Cardiac muscle cell (in vitro differentiated cells and primary cell): ENCODE results near the gene SDR39U1. TPM values are rescaled to one million over a fixed set of nuclear protein-coding genes. Genes with fewer than 3 reads are reported as not detected.

Experiments used
- DNase-seq, 2 donors: peaks; one replicate each; pipeline versions ENCODE4 v3.0.0 to v3.0.0-alpha.2; 2010 to 2017; ENCODE audit warnings: low read depth in 1 of 2, low spot score in 1 of 2
- H3K27ac ChIP-seq: fragments of 200-600 bp; sonication (generic); 2 replicates; pipeline ENCODE4 v1.5.1; 2016
- H3K27me3 ChIP-seq: fragments of 200-600 bp; sonication (generic); 2 replicates; pipeline ENCODE4 v1.6.0; 2016; ENCODE audit warnings: control low read depth
- H3K36me3 ChIP-seq: fragments of 200-600 bp; sonication (generic); 2 replicates; pipeline ENCODE4 v1.5.1; 2016; ENCODE audit warnings: control low read depth
- H3K4me1 ChIP-seq: fragments of 200-600 bp; sonication (generic); 2 replicates; pipeline ENCODE4 v1.8.1; 2017; ENCODE audit warnings: low read depth, mild to moderate bottlenecking, mixed run types
- H3K4me3 ChIP-seq: fragments of 200-600 bp; sonication (generic); 2 replicates; pipeline ENCODE4 v1.5.1; 2016; ENCODE audit warnings: mild to moderate bottlenecking
- H3K9me3 ChIP-seq: fragments of 200-600 bp; sonication (generic); 2 replicates; pipeline ENCODE4 v1.5.1; 2017; ENCODE audit warnings: low read depth, mild to moderate bottlenecking, control low read depth
- polyA plus RNA-seq: library from polyadenylated mRNA; unstranded; fragments of >200 nt; fragmentation: Nextera tagmentation; extraction: Ambion mirVana; gene quantifications from 2 replicates; pipeline ENCODE4 v1.2.1, GENCODE V29; 2016
- total RNA-seq: library from RNA; depleted of rRNA; stranded (reverse); fragments of >200 nt; gene quantifications from 2 replicates; pipeline ENCODE4 v1.2.3, GENCODE V29; 2016
- TF ChIP-seq, protein P1 (sequence below): IDR thresholded peaks from 2 replicates; pipeline ENCODE4 v1.5.1; 2012; ENCODE audit warnings: low read depth, mild to moderate bottlenecking, low read length

Gene SDR39U1
- total and polyA plus RNA-seq, 2 experiments from 2014 or later = 60.4 to 163 TPM

- H3K4me3 ChIP-seq = no peak overlapping the region
- TF ChIP-seq, protein P1, sequence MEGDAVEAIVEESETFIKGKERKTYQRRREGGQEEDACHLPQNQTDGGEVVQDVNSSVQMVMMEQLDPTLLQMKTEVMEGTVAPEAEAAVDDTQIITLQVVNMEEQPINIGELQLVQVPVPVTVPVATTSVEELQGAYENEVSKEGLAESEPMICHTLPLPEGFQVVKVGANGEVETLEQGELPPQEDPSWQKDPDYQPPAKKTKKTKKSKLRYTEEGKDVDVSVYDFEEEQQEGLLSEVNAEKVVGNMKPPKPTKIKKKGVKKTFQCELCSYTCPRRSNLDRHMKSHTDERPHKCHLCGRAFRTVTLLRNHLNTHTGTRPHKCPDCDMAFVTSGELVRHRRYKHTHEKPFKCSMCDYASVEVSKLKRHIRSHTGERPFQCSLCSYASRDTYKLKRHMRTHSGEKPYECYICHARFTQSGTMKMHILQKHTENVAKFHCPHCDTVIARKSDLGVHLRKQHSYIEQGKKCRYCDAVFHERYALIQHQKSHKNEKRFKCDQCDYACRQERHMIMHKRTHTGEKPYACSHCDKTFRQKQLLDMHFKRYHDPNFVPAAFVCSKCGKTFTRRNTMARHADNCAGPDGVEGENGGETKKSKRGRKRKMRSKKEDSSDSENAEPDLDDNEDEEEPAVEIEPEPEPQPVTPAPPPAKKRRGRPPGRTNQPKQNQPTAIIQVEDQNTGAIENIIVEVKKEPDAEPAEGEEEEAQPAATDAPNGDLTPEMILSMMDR = peak; percentile 81
- peak; percentile 50 to 79 for DNase-seq
- H3K9me3 ChIP-seq = no peaks in the 10 kb centered on the region
- H3K36me3 ChIP-seq = peaks cover 13% of the 10 kb centered on the region
- no peak overlapping the region for H3K27ac ChIP-seq
- no peaks in the 10 kb centered on the region for H3K27me3 ChIP-seq
- H3K4me1 ChIP-seq = peaks cover 11% of the 10 kb centered on the region
Observed at GRCh38 chr14:24411443-24412389, 30.9 kb downstream of the SDR39U1 start.

- H3K36me3 ChIP-seq = peaks cover 13% of the 10 kb centered on the region
- TF ChIP-seq, protein P1 = no peak
- DNase-seq = no peak
Observed at GRCh38 chr14:24409956-24410355, 32.6 kb downstream of the SDR39U1 start.

GRCh38 chr14:24409192-24409591 is 33.4 kb downstream of the SDR39U1 start:
- Histone ChIP-seq H3K4me3 (no peak overlapping the region), H3K27ac (no peak overlapping the region), H3K36me3 (peaks cover 11% of the 10 kb centered on the region), H3K4me1 (no peaks in the 10 kb centered on the region), H3K27me3 (no peaks in the 10 kb centered on the region), H3K9me3 (no peaks in the 10 kb centered on the region)
- TF ChIP-seq, protein P1 = no peak
- DNase-seq = no peak

More at GRCh38 chr14:24409956-24410355, 32.6 kb downstream of the SDR39U1 start:
- Histone ChIP-seq H3K27me3 (no peaks in the 10 kb centered on the region), H3K4me1 (no peaks in the 10 kb centered on the region), H3K27ac (no peak overlapping the region), H3K9me3 (no peaks in the 10 kb centered on the region), H3K4me3 (no peak overlapping the region)

DNA sequence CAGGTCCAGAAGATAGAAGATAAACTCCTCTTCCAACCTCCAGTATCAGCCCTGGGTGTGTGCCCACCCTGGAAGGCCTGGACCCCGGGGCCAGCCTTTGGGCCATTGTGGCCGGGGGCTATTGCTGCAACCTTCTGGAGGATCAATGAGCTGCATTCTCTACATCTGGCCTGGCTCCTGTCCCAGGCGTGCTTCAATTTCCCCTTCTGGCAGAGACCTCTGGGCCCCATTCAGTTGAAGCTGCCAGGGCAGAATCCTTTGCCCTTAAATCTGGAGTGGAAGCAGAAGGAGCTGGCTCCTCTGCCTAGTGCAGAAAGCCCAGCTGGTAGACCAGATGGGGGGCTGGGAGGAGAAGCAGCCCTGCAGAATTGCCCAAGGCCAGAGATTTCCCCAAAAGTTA is 33.8 kb downstream of the SDR39U1 start:
- Histone ChIP-seq H3K4me1 (no peaks in the 10 kb centered on the region), H3K27ac (no peak overlapping the region), H3K4me3 (no peak overlapping the region), H3K36me3 (peaks cover 7% of the 10 kb centered on the region), H3K9me3 (no peaks in the 10 kb centered on the region), H3K27me3 (no peaks in the 10 kb centered on the region)
- peak in 1 of 2 donors; percentile 24 for DNase-seq
- TF ChIP-seq, protein P1 = no peak

DNA sequence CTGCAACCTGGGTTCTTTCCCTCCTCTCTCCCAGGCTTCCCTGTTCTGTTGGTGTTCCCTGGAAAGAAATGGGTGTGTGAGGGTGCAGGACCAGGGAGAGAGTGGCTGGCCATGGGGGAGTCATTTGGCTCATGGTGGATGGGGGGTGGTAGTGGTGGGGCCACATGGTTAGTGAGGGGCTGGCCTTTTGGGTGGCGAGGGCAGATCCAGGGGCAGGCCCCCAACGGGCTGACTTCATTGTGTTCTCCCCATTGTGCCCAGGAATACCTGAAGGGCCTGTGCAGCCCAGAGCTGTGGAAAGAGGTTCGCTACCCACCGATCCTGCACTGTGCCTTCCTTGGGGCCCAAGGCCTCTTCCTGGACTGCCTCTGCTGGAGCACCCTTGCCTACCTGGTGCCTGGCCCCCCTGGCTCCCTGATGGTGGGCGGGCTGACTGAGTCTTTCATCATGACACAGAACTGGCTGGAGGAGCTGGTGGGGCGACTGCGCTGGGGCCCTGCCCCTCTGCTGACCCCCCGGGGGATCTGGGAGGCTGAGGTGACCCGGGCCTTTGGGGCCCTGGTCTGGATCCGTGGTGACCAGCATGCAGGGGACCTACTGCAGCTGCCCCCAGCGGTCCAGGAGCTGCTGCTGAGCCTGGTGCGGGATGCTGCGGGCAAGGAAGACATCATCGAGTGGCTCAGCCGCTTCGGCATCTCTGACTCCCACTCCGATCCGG is 34.8 kb downstream of the SDR39U1 start:
- TF ChIP-seq, protein P1 = no peak
- no peak overlapping the region for H3K4me3 ChIP-seq
- no peaks in the 10 kb centered on the region for H3K9me3 ChIP-seq
- DNase-seq = no peak
- no peaks in the 10 kb centered on the region for H3K27me3 ChIP-seq
- H3K27ac ChIP-seq = no peak overlapping the region
- H3K4me1 ChIP-seq = peaks cover 10% of the 10 kb centered on the region
- peaks cover under 1% of the 10 kb centered on the region for H3K36me3 ChIP-seq
